K562 (cell line): Measurements from ENCODE around the gene ZNF860. TPM values are rescaled to one million over a fixed set of nuclear protein-coding genes. Genes with fewer than 3 reads are reported as not detected.

ENCODE experiments used
- ATAC-seq: fragments of 200-7000 bp; cut with Tn5 transposase; 3 replicates; pipeline ENCODE4 v1.9.1; 2020; ENCODE audit warnings: moderate library complexity
- BruUV-seq: library from RNA; stranded (reverse); fragments of 400-500 nt; replicated peaks from 2 replicates; lab custom pipeline; 2021; lab: Mats Ljungman, UMichigan
- CTCF ChIA-PET: fragments of 300-600 bp; formaldehyde crosslinking; extraction: SDS; loops from one replicate; lab custom pipeline; 2021; ENCODE audit warnings: low intra/inter-chr PET ratio; lab: Yijun Ruan, JAX
- POLR2A ChIA-PET: fragments of 300-600, 350-650 bp; sonication (Branson Sonifier 250); formaldehyde crosslinking; extraction: SDS; loops from one replicate; lab custom pipeline; 2021; ENCODE audit warnings: antibody characterized with exemption, inconsistent platforms; lab: Yijun Ruan, JAX
- DNase-seq, 4 experiments: peaks; one replicate each; pipeline versions ENCODE4 v3.0.0 to v3.0.0-alpha.2; 2011 to 2018; ENCODE audit warnings: low spot score in 3 of 4, mixed read lengths in 3 of 4; ENCODE audit errors: extremely low read depth in 1 of 4
- FAIRE-seq: peaks from 2 replicates; lab custom pipeline; 2011; peaks lifted over from hg19 to GRCh38; lab: Jason Lieb, UNC
- H2AFZ ChIP-seq: 2 replicates; pipeline ENCODE4 v1.6.0; 2011; ENCODE audit warnings: low read depth, low read length, control low read depth, inconsistent platforms
- H3K27ac ChIP-seq: fragments of 200-600 bp; 3 replicates; pipeline ENCODE4 v1.8.0; 2011; ENCODE audit warnings: low read depth, mild to moderate bottlenecking, control low read depth, inconsistent platforms, low read length, moderate library complexity, mixed read lengths; ENCODE audit errors: extremely low read depth
- H3K27me3 ChIP-seq, 2 experiments: fragments of 300-600 bp in 1 of 2; 2 replicates in 1 of 2; 3 replicates in 1 of 2; pipeline versions ENCODE4 v1.6.0 to v1.8.0; 2011; ENCODE audit warnings: inconsistent platforms in 2 of 2, low read length in 2 of 2, mild to moderate bottlenecking in 1 of 2, mixed read lengths in 1 of 2, moderate library complexity in 1 of 2; ENCODE audit not compliant: control insufficient read depth in 2 of 2, insufficient read depth in 2 of 2
- H3K36me3 ChIP-seq: fragments of 300-600 bp; 3 replicates; pipeline ENCODE4 v1.8.0; 2011; ENCODE audit warnings: mild to moderate bottlenecking, low read length, inconsistent platforms; ENCODE audit not compliant: control insufficient read depth, insufficient read depth
- H3K4me1 ChIP-seq, 2 experiments: fragments of 200-600 bp in 1 of 2; replicated peaks in 1 of 2; 2 replicates in 1 of 2; 3 replicates in 1 of 2; pipeline versions ENCODE4 v1.5.1 to v1.8.0; 2011; ENCODE audit warnings: inconsistent platforms in 2 of 2, low read length in 2 of 2, mild to moderate bottlenecking in 1 of 2, mixed read lengths in 1 of 2, moderate library complexity in 1 of 2; ENCODE audit not compliant: control insufficient read depth in 2 of 2, insufficient read depth in 2 of 2
- H3K4me2 ChIP-seq: 2 replicates; pipeline ENCODE4 v1.6.1; 2011; ENCODE audit warnings: low read length, control low read depth, inconsistent platforms, mixed read lengths; ENCODE audit not compliant: insufficient read depth
- H3K4me3 ChIP-seq: fragments of 200-600 bp; sonication (generic), shearing (Covaris generic); 2 replicates; pipeline ENCODE4 v1.5.1; 2016; ENCODE audit warnings: control low read depth, inconsistent platforms
- H3K79me2 ChIP-seq: fragments of 200-600 bp; 3 replicates; pipeline ENCODE4 v1.8.0; 2011; ENCODE audit warnings: low read length, inconsistent platforms; ENCODE audit not compliant: control insufficient read depth, insufficient read depth
- H3K9ac ChIP-seq, 2 experiments: 2 replicates each; pipeline versions ENCODE4 v1.6.0 to v1.6.1; 2011; ENCODE audit warnings: low read depth in 2 of 2, low read length in 2 of 2, control low read depth in 1 of 2, inconsistent platforms in 1 of 2, mild to moderate bottlenecking in 1 of 2, mixed read lengths in 1 of 2; ENCODE audit not compliant: insufficient read depth in 1 of 2
- H3K9me1 ChIP-seq: one replicate; pipeline ENCODE4 v1.6.0; 2011; ENCODE audit warnings: inconsistent platforms, mild to moderate bottlenecking, low read length, moderate library complexity; ENCODE audit not compliant: control insufficient read depth, insufficient read depth
- H3K9me3 ChIP-seq: replicated peaks from 2 replicates; pipeline ENCODE4 v1.5.1; 2011; ENCODE audit warnings: low read depth, low read length, inconsistent platforms; ENCODE audit not compliant: control insufficient read depth, insufficient read depth
- H4K20me1 ChIP-seq: replicated peaks from 2 replicates; pipeline ENCODE4 v1.6.1; 2011; ENCODE audit warnings: low read length, inconsistent platforms, mixed read lengths; ENCODE audit not compliant: control insufficient read depth, insufficient read depth
- ARNT ChIP-seq, 2 experiments: fragments of 450-650 bp; IDR thresholded peaks; 2 replicates each; pipeline ENCODE4 v1.6.1; 2016; ENCODE audit warnings: mild to moderate bottlenecking in 1 of 2
- ATF7 ChIP-seq: fragments of 450-650 bp; IDR thresholded peaks from 2 replicates; pipeline ENCODE4 v1.7.1; 2014; ENCODE audit warnings: mild to moderate bottlenecking, moderate library complexity
- DDX20 ChIP-seq: fragments of 450-650 bp; IDR thresholded peaks from 2 replicates; pipeline ENCODE4 v1.6.1; 2016; ENCODE audit warnings: missing genetic modification characterization, low read depth, mild to moderate bottlenecking, missing compliant biosample characterization, moderate library complexity
- HDGF ChIP-seq: fragments of 450-650 bp; IDR thresholded peaks from 2 replicates; pipeline ENCODE4 v1.6.1; 2016
- HMBOX1 ChIP-seq: sonication (generic); IDR thresholded peaks from 2 replicates; pipeline ENCODE4 v1.6.1; 2016
- JUN ChIP-seq, 2 experiments: sonication (generic) in 1 of 2; formaldehyde crosslinking in 1 of 2; IDR thresholded peaks; 2 replicates each; pipeline versions ENCODE4 v1.6.1 to v1.8.0; 2012 to 2022; ENCODE audit warnings: borderline replicate concordance in 2 of 2, mild to moderate bottlenecking in 2 of 2, improper control_type of control experiment in 1 of 2, low read depth in 1 of 2, low read length in 1 of 2, missing genetic modification reagents in 1 of 2
- MCM5 ChIP-seq: fragments of 450-650 bp; IDR thresholded peaks from 2 replicates; pipeline ENCODE4 v1.6.1; 2016; ENCODE audit warnings: low read depth
- MEIS2 ChIP-seq: fragments of 450-650 bp; IDR thresholded peaks from 2 replicates; pipeline ENCODE4 v1.6.1; 2014; ENCODE audit warnings: mild to moderate bottlenecking; ENCODE audit not compliant: partially characterized antibody
- MXI1 ChIP-seq: IDR thresholded peaks from 2 replicates; pipeline ENCODE4 v1.6.1; 2011; ENCODE audit warnings: low read depth, mild to moderate bottlenecking, improper control_type of control experiment, low read length
- SP1 ChIP-seq: sonication (generic); formaldehyde crosslinking; IDR thresholded peaks from 2 replicates; pipeline ENCODE4 v1.8.1; 2022; ENCODE audit warnings: mild to moderate bottlenecking, missing genetic modification reagents
- TCF7 ChIP-seq: sonication (generic); IDR thresholded peaks from 2 replicates; pipeline ENCODE4 v1.6.1; 2016; ENCODE audit warnings: antibody characterized with exemption, borderline replicate concordance
- TRIM28 ChIP-seq: fragments of 450-650 bp; IDR thresholded peaks from 2 replicates; pipeline ENCODE4 v1.6.1; 2017
- ZBTB9 ChIP-seq: fragments of 450-650 bp; formaldehyde crosslinking; IDR thresholded peaks from 2 replicates; pipeline ENCODE4 v1.4.0; 2020; ENCODE audit warnings: mild to moderate bottlenecking, moderate library complexity
- whole genome bisulfite sequencing: fragments of 100-300 bp; shearing (Covaris generic); methylation state at CpG from one replicate; pipeline ENCODE4 v1.1.6; 2016; ENCODE audit warnings: low coverage, mixed read lengths; ENCODE audit not compliant: insufficient coverage; ENCODE audit errors: missing lambda C conversion rate; 5-methylcytosine and 5-hydroxymethylcytosine counted together
- in situ Hi-C: fragments of 300-500 bp; cut with MboI; formaldehyde crosslinking; loops from 4 replicates; pipeline ENCODE4 v1.15.0; 2018; ENCODE audit warnings: inconsistent platforms, mixed read lengths
- intact Hi-C: fragments of 100-400 bp; cut with micrococcal nuclease; formaldehyde crosslinking; loops from 2 replicates; pipeline ENCODE4 v1.14.2; 2022
- polyA plus RNA-seq, 8 experiments: library from polyadenylated mRNA; depleted of rRNA in 4 of 8; stranded (reverse) in 5 of 8; unstranded in 3 of 8; fragments of >200 nt; fragmentation: Nextera tagmentation in 2 of 8; fragmentation: Illumina TruSeq in 1 of 8; extraction: Ambion mirVana in 2 of 8; extraction: Trizol in 1 of 8; gene quantifications; 2 replicates each; pipeline versions ENCODE4 v1.2.1 to v1.2.3, GENCODE V29; 2011 to 2014; ENCODE audit warnings: inconsistent platforms in 1 of 8, missing spikeins in 1 of 8
- total RNA-seq, 7 experiments: library from RNA; depleted of rRNA in 6 of 7; stranded (reverse); fragments of >200 nt in 6 of 7; fragmentation: Illumina TruSeq in 2 of 7; extraction: Trizol in 2 of 7; gene quantifications; 2 replicates each; pipeline versions ENCODE4 v1.2.1 to v1.2.3, GENCODE V29; 2011 to 2021; ENCODE audit warnings: low replicate concordance in 1 of 7
- TF ChIP-seq, protein P1 (sequence below): sonication (generic); formaldehyde crosslinking; IDR thresholded peaks from 2 replicates; pipeline ENCODE4 v1.8.0; 2022; ENCODE audit warnings: mild to moderate bottlenecking, missing genetic modification reagents, borderline replicate concordance
- TF ChIP-seq, protein P2 (sequence below): sonication (generic); formaldehyde crosslinking; IDR thresholded peaks from 2 replicates; pipeline ENCODE4 v1.8.1; 2023; ENCODE audit warnings: missing genetic modification reagents, mild to moderate bottlenecking, borderline replicate concordance

ZNF860 gene
- total and polyA plus RNA-seq, 9 of the 15 experiments (the other 6 are each of a cell fraction or from before 2014, with no cell fraction given), result not detected

GRCh38 chr3:31988271-31988670, 6.7 kb downstream of the ZNF860 start:
- ATAC-seq (no peak), FAIRE-seq (no peak), DNase-seq (no peak)
- WGBS, result 0% methylated on average over 1 of the region's 1 CpG
- Histone ChIP-seq H3K9me3 (peaks cover 2% of the 10 kb centered on the region; the same call in 1 of the 2 replicates), H3K27ac (no peak overlapping the region), H3K36me3 (no peaks in the 10 kb centered on the region), H3K4me3 (no peak overlapping the region), H3K79me2 (no peaks in the 10 kb centered on the region), H3K4me2 (no peak overlapping the region), H3K9ac (no peak overlapping the region), H3K4me1 (no peaks in the 10 kb centered on the region), H2AFZ (no peak overlapping the region), H3K9me1 (no peaks in the 10 kb centered on the region), H3K27me3 (peaks cover 0 to 3% of the 10 kb centered on the region in 2 experiments; a peak in 3 of 5 replicates), H4K20me1 (no peaks in the 10 kb centered on the region)
- BruUV-seq, result no TSS peak
- ChIA-PET POLR2A (no interaction called here), CTCF (no interaction called here)
- in situ Hi-C loops (no loop called here), intact Hi-C loops (loop anchor here (10.0 kb wide), 1 partner anchor 263 kb away; no protein-coding TSS in a partner anchor)
- TF ChIP-seq HMBOX1 (no peak), SP1 (CRISPR knock-in tag) (no peak), MCM5 (no peak), JUN (IDR thresholded peaks at IDR 0.05; ENCODE audit: borderline replicate concordance, low read depth, low read length) (no peak), JUN (CRISPR knock-in tag; IDR thresholded peaks at IDR 0.05; ENCODE audit: borderline replicate concordance) (no peak), ZBTB9 (no peak), HDGF (no peak), TCF7 (no peak), MEIS2 (no peak), TRIM28 (no peak), DDX20 (tag) (no peak), ATF7 (no peak), ARNT (IDR thresholded peaks at IDR 0.05) (no peak), MXI1 (no peak)
- TF ChIP-seq, protein P1, sequence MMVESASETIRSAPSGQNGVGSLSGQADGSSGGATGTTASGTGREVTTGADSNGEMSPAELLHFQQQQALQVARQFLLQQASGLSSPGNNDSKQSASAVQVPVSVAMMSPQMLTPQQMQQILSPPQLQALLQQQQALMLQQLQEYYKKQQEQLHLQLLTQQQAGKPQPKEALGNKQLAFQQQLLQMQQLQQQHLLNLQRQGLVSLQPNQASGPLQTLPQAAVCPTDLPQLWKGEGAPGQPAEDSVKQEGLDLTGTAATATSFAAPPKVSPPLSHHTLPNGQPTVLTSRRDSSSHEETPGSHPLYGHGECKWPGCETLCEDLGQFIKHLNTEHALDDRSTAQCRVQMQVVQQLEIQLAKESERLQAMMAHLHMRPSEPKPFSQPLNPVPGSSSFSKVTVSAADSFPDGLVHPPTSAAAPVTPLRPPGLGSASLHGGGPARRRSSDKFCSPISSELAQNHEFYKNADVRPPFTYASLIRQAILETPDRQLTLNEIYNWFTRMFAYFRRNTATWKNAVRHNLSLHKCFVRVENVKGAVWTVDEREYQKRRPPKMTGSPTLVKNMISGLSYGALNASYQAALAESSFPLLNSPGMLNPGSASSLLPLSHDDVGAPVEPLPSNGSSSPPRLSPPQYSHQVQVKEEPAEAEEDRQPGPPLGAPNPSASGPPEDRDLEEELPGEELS (CRISPR knock-in tag), result no peak
- TF ChIP-seq, protein P2, sequence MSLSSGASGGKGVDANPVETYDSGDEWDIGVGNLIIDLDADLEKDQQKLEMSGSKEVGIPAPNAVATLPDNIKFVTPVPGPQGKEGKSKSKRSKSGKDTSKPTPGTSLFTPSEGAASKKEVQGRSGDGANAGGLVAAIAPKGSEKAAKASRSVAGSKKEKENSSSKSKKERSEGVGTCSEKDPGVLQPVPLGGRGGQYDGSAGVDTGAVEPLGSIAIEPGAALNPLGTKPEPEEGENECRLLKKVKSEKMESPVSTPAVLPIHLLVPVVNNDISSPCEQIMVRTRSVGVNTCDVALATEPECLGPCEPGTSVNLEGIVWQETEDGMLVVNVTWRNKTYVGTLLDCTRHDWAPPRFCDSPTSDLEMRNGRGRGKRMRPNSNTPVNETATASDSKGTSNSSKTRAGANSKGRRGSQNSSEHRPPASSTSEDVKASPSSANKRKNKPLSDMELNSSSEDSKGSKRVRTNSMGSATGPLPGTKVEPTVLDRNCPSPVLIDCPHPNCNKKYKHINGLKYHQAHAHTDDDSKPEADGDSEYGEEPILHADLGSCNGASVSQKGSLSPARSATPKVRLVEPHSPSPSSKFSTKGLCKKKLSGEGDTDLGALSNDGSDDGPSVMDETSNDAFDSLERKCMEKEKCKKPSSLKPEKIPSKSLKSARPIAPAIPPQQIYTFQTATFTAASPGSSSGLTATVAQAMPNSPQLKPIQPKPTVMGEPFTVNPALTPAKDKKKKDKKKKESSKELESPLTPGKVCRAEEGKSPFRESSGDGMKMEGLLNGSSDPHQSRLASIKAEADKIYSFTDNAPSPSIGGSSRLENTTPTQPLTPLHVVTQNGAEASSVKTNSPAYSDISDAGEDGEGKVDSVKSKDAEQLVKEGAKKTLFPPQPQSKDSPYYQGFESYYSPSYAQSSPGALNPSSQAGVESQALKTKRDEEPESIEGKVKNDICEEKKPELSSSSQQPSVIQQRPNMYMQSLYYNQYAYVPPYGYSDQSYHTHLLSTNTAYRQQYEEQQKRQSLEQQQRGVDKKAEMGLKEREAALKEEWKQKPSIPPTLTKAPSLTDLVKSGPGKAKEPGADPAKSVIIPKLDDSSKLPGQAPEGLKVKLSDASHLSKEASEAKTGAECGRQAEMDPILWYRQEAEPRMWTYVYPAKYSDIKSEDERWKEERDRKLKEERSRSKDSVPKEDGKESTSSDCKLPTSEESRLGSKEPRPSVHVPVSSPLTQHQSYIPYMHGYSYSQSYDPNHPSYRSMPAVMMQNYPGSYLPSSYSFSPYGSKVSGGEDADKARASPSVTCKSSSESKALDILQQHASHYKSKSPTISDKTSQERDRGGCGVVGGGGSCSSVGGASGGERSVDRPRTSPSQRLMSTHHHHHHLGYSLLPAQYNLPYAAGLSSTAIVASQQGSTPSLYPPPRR, result no peak
